Tibial nerve (tissue), 4 donors: ENCODE data around the gene POMC. TPM values are rescaled to one million over a fixed set of nuclear protein-coding genes. Genes with fewer than 3 reads are reported as not detected.

Experiments used
- DNase-seq, 2 donors: peaks; one replicate each; pipeline ENCODE4 v3.0.0-alpha.2; 2019; ENCODE audit warnings: low spot score in 2 of 2
- H3K27ac ChIP-seq, 4 donors: fragments of 200-600 bp; sonication (generic) in 3 of 4; one replicate each; pipeline ENCODE4 v1.5.1; 2017 to 2019; ENCODE audit warnings: mild to moderate bottlenecking in 1 of 4
- H3K27me3 ChIP-seq, 2 donors: fragments of 200-600 bp; sonication (generic) in 1 of 2; one replicate each; pipeline versions ENCODE4 v1.5.1 to v1.6.0; 2017 to 2019
- H3K36me3 ChIP-seq, 3 donors: fragments of 200-600 bp; sonication (generic); one replicate each; pipeline ENCODE4 v1.5.1; 2018 to 2019
- H3K4me1 ChIP-seq, 4 donors: fragments of 200-600 bp; sonication (generic) in 3 of 4; one replicate each; pipeline ENCODE4 v1.5.1; 2017 to 2019
- H3K4me3 ChIP-seq, 4 donors: fragments of 200-600 bp; sonication (generic) in 3 of 4; one replicate each; pipeline ENCODE4 v1.5.1; 2017 to 2019; ENCODE audit warnings: mild to moderate bottlenecking in 1 of 4, moderate library complexity in 1 of 4
- H3K9me3 ChIP-seq, 4 donors: fragments of 200-600 bp; sonication (generic) in 3 of 4; one replicate each; pipeline ENCODE4 v1.5.1; 2017 to 2019
- CTCF ChIP-seq, 5 experiments: fragments of 200-600 bp in 3 of 5; fragments of 450-650 bp in 2 of 5; sonication (generic) in 3 of 5; IDR thresholded peaks; one replicate each; pipeline ENCODE4 v1.5.1; 2016 to 2019; ENCODE audit warnings: antibody characterized with exemption in 5 of 5, mild to moderate bottlenecking in 3 of 5, moderate library complexity in 2 of 5
- EP300 ChIP-seq, 2 donors: sonication (generic); formaldehyde crosslinking; IDR thresholded peaks; one replicate each; pipeline ENCODE4 v1.6.1; 2017; ENCODE audit warnings: antibody characterized with exemption in 2 of 2, mild to moderate bottlenecking in 1 of 2
- POLR2A ChIP-seq, 2 donors: fragments of 450-650 bp; IDR thresholded peaks; one replicate each; pipeline ENCODE4 v1.6.1; 2017; ENCODE audit warnings: antibody characterized with exemption in 2 of 2, mild to moderate bottlenecking in 2 of 2, moderate library complexity in 2 of 2
- WGBS, 2 donors: methylation state at CpG; one replicate each; pipeline ENCODE4 v1.1.5; 2018; 5-methylcytosine and 5-hydroxymethylcytosine counted together
- total RNA-seq, 4 donors: library from RNA; depleted of rRNA; stranded (reverse); fragments of >200 nt; gene quantifications; one replicate each; pipeline ENCODE4 v1.1.0, GENCODE V29; 2016

Gene POMC
- total RNA-seq, 4 donors from 2014 or later: 4.5 to 29.9 (median 9.2) TPM

- H3K27me3 ChIP-seq: no peaks in the 10 kb centered on the region
- H3K27ac ChIP-seq: no peak overlapping the region
- DNase-seq: no peak
- H3K9me3 ChIP-seq: no peaks in the 10 kb centered on the region
- peaks cover 0 to 28% (median 4%) of the 10 kb centered on the region in 4 donors for H3K4me1 ChIP-seq
- no peaks in the 10 kb centered on the region for H3K36me3 ChIP-seq
- no peak overlapping the region for H3K4me3 ChIP-seq
- 85% methylated on average over 9 of the region's 9 CpGs for WGBS, 2 donors
- TF ChIP-seq EP300 (IDR thresholded peaks at IDR 0.05): no peak
Measured at GRCh38 chr2:25194576-25195122, 26.3 kb upstream of the POMC start.

- no peak for DNase-seq
- H3K36me3 ChIP-seq: no peaks in the 10 kb centered on the region
- 75 to 78% methylated on average over 5 of the region's 5 CpGs for WGBS, 2 donors
- no peaks in the 10 kb centered on the region for H3K4me1 ChIP-seq
- H3K27ac ChIP-seq: no peak overlapping the region
- no peaks in the 10 kb centered on the region for H3K27me3 ChIP-seq
- no peak overlapping the region for H3K4me3 ChIP-seq
- no peaks in the 10 kb centered on the region for H3K9me3 ChIP-seq
- TF ChIP-seq CTCF (IDR thresholded peaks at IDR 0.05) (no peak), POLR2A (IDR thresholded peaks at IDR 0.05) (no peak), EP300 (IDR thresholded peaks at IDR 0.05) (no peak)
Measured at GRCh38 chr2:25190536-25190935, 22.2 kb upstream of the POMC start.

- Histone ChIP-seq H3K9me3 (no peaks in the 10 kb centered on the region), H3K27ac (no peak overlapping the region), H3K36me3 (no peaks in the 10 kb centered on the region), H3K4me1 (no peaks in the 10 kb centered on the region), H3K4me3 (no peak overlapping the region), H3K27me3 (no peaks in the 10 kb centered on the region)
- TF ChIP-seq CTCF (IDR thresholded peaks at IDR 0.05) (no peak), POLR2A (IDR thresholded peaks at IDR 0.05) (no peak), EP300 (IDR thresholded peaks at IDR 0.05) (no peak)
- WGBS, 2 donors: 54 to 68% methylated on average over 4 of the region's 4 CpGs
- no peak for DNase-seq
Measured at GRCh38 chr2:25188405-25188804, 20.0 kb upstream of the POMC start.

- WGBS, 2 donors: 70 to 78% methylated on average over 11 of the region's 11 CpGs
Measured at GRCh38 chr2:25187729-25188350, 19.5 kb upstream of the POMC start.

GRCh38 chr2:25184254-25184653, 15.9 kb upstream of the POMC start:
- no peaks in the 10 kb centered on the region for H3K27me3 ChIP-seq
- no peak overlapping the region for H3K27ac ChIP-seq
- no peak overlapping the region for H3K4me3 ChIP-seq
- no peaks in the 10 kb centered on the region for H3K4me1 ChIP-seq
- 67 to 69% methylated on average over 5 of the region's 5 CpGs for WGBS, 2 donors
- no peak for DNase-seq
- H3K36me3 ChIP-seq: no peaks in the 10 kb centered on the region
- TF ChIP-seq EP300 (IDR thresholded peaks at IDR 0.05) (no peak), CTCF (IDR thresholded peaks at IDR 0.05) (no peak), POLR2A (IDR thresholded peaks at IDR 0.05) (no peak)
- H3K9me3 ChIP-seq: peaks cover 0 to 9% (median 0%) of the 10 kb centered on the region in 4 donors

More at GRCh38 chr2:25187729-25188350, 19.5 kb upstream of the POMC start:
- no peak for DNase-seq
- H3K27ac ChIP-seq: no peak overlapping the region
- no peak overlapping the region for H3K4me3 ChIP-seq
- H3K9me3 ChIP-seq: no peaks in the 10 kb centered on the region
- no peaks in the 10 kb centered on the region for H3K4me1 ChIP-seq
- no peaks in the 10 kb centered on the region for H3K27me3 ChIP-seq
- H3K36me3 ChIP-seq: no peaks in the 10 kb centered on the region
- TF ChIP-seq EP300 (IDR thresholded peaks at IDR 0.05): no peak
- TF ChIP-seq CTCF (IDR thresholded peaks at IDR 0.05): no peak
- no peak for TF ChIP-seq POLR2A (IDR thresholded peaks at IDR 0.05)
